IMR-90 (cell line): ENCODE data around the gene PITRM1. TPM values are rescaled to one million over a fixed set of nuclear protein-coding genes. Genes with fewer than 3 reads are reported as not detected.

ENCODE experiments used
- ATAC-seq: fragments of 200-7000 bp; cut with Tn5 transposase; 2 replicates; pipeline ENCODE4 v1.9.1; 2020; ENCODE audit warnings: low read depth, mild to moderate bottlenecking, moderate library complexity
- BruUV-seq: library from RNA; stranded (reverse); fragments of 400-500 nt; replicated peaks from 2 replicates; lab custom pipeline; 2021; lab: Mats Ljungman, UMichigan
- CTCF ChIA-PET: fragments of 300-600 bp; formaldehyde crosslinking; extraction: SDS; loops from one replicate; lab custom pipeline; 2021; ENCODE audit warnings: antibody characterized with exemption; lab: Yijun Ruan, JAX
- POLR2A ChIA-PET: fragments of 300-600 bp; sonication (Branson Sonifier 250); formaldehyde crosslinking; loops from one replicate; lab custom pipeline; 2022; ENCODE audit warnings: antibody characterized with exemption; ENCODE audit not compliant: unreplicated experiment; lab: Charles Lee
- DNase-seq: peaks from one replicate; pipeline ENCODE4 v3.0.0; 2013
- H2AFZ ChIP-seq: replicated peaks from 2 replicates; pipeline ENCODE3; 2013; ENCODE audit warnings: low read length, mild to moderate bottlenecking; ENCODE audit not compliant: poor library complexity
- H2AK5ac ChIP-seq: 2 replicates; pipeline ENCODE4 v1.6.1; 2013; ENCODE audit warnings: low read depth, low read length, inconsistent platforms
- H2AK9ac ChIP-seq: replicated peaks from 2 replicates; pipeline ENCODE3; 2013; ENCODE audit warnings: mild to moderate bottlenecking, low read depth, low read length, moderate library complexity; ENCODE audit not compliant: poor library complexity
- H2BK120ac ChIP-seq: 2 replicates; pipeline ENCODE4 v1.6.1; 2013; ENCODE audit warnings: low read depth, low read length, inconsistent platforms
- H2BK15ac ChIP-seq: 3 replicates; pipeline ENCODE4 v1.6.1; 2013; ENCODE audit warnings: low read depth, low read length, inconsistent platforms
- H2BK20ac ChIP-seq: 2 replicates; pipeline ENCODE4 v1.6.1; 2013; ENCODE audit warnings: low read depth, mild to moderate bottlenecking, inconsistent platforms, low read length, moderate library complexity
- H2BK5ac ChIP-seq: 2 replicates; pipeline ENCODE4 v1.6.1; 2013; ENCODE audit warnings: mild to moderate bottlenecking, low read depth, low read length, inconsistent platforms; ENCODE audit not compliant: poor library complexity, severe bottlenecking
- H3K14ac ChIP-seq: replicated peaks from 2 replicates; pipeline ENCODE4 v1.6.1; 2013; ENCODE audit warnings: low read depth, low read length, inconsistent platforms
- H3K18ac ChIP-seq: 2 replicates; pipeline ENCODE4 v1.6.1; 2013; ENCODE audit warnings: low read depth, low read length, control low read depth
- H3K23ac ChIP-seq: 2 replicates; pipeline ENCODE4 v1.6.1; 2013; ENCODE audit warnings: low read depth, low read length, inconsistent platforms
- H3K27ac ChIP-seq: 2 replicates; pipeline ENCODE4 v1.5.1; 2013; ENCODE audit warnings: mild to moderate bottlenecking, control low read depth, low read length; ENCODE audit not compliant: insufficient read depth
- H3K27me3 ChIP-seq: 2 replicates; pipeline ENCODE4 v1.6.1; 2013; ENCODE audit warnings: low read length; ENCODE audit not compliant: control insufficient read depth, insufficient read depth
- H3K36me3 ChIP-seq: 2 replicates; pipeline ENCODE4 v1.6.1; 2013; ENCODE audit warnings: low read length, mixed read lengths; ENCODE audit not compliant: control insufficient read depth, insufficient read depth
- H3K4ac ChIP-seq: 2 replicates; pipeline ENCODE4 v1.6.1; 2013; ENCODE audit warnings: low read depth, low read length, inconsistent platforms
- H3K4me1 ChIP-seq: 2 replicates; pipeline ENCODE4 v1.6.1; 2013; ENCODE audit warnings: low read length, mixed read lengths; ENCODE audit not compliant: control insufficient read depth, insufficient read depth
- H3K4me2 ChIP-seq: 2 replicates; pipeline ENCODE4 v1.6.1; 2013; ENCODE audit warnings: low read depth, mild to moderate bottlenecking, control low read depth, low read length, moderate library complexity
- H3K4me3 ChIP-seq: 2 replicates; pipeline ENCODE4 v1.5.1; 2013; ENCODE audit warnings: low read depth, mild to moderate bottlenecking, control low read depth, low read length, moderate library complexity; ENCODE audit not compliant: insufficient read depth
- H3K56ac ChIP-seq: 2 replicates; pipeline ENCODE4 v1.6.1; 2013; ENCODE audit warnings: low read length, inconsistent platforms; ENCODE audit not compliant: insufficient read depth; ENCODE audit errors: extremely low read depth
- H3K79me1 ChIP-seq, 2 experiments: 2 replicates each; pipeline ENCODE4 v1.6.1; 2013; ENCODE audit warnings: low read length in 2 of 2, inconsistent platforms in 1 of 2, low read depth in 1 of 2
- H3K9ac ChIP-seq: 2 replicates; pipeline ENCODE4 v1.6.1; 2013; ENCODE audit warnings: low read depth, low read length, control low read depth
- H3K9me1 ChIP-seq: 2 replicates; pipeline ENCODE4 v1.6.1; 2013; ENCODE audit warnings: low read length, inconsistent platforms; ENCODE audit not compliant: insufficient read depth
- H3K9me3 ChIP-seq: 2 replicates; pipeline ENCODE4 v1.6.1; 2013; ENCODE audit warnings: low read length; ENCODE audit not compliant: control insufficient read depth, insufficient read depth
- H4K20me1 ChIP-seq: 2 replicates; pipeline ENCODE4 v1.6.1; 2013; ENCODE audit warnings: low read length, inconsistent platforms; ENCODE audit not compliant: insufficient read depth
- H4K5ac ChIP-seq: 2 replicates; pipeline ENCODE4 v1.6.1; 2013; ENCODE audit warnings: mild to moderate bottlenecking, low read depth, low read length, control low read depth
- H4K8ac ChIP-seq, 2 experiments: 2 replicates each; pipeline ENCODE4 v1.6.1; 2013; ENCODE audit warnings: low read depth in 2 of 2, low read length in 2 of 2, control low read depth in 1 of 2, inconsistent platforms in 1 of 2
- H4K91ac ChIP-seq: 2 replicates; pipeline ENCODE4 v1.6.1; 2013; ENCODE audit warnings: low read depth, low read length, inconsistent platforms; ENCODE audit not compliant: insufficient read depth
- CEBPB ChIP-seq: IDR thresholded peaks from 2 replicates; pipeline ENCODE4 v1.6.1; 2012; ENCODE audit warnings: low read depth, low read length, improper control_type of control experiment
- MAFK ChIP-seq: IDR thresholded peaks from 2 replicates; pipeline ENCODE4 v1.6.1; 2012; ENCODE audit warnings: low read depth, low read length, improper control_type of control experiment
- POLR2A ChIP-seq: IDR thresholded peaks from 2 replicates; pipeline ENCODE4 v1.6.1; 2012; ENCODE audit warnings: mild to moderate bottlenecking, low read depth, low read length
- WGBS, 2 experiments: methylation state at CpG; one replicate each; pipeline versions ENCODE4 v1.1.5 to v1.1.7; 2013; ENCODE audit warnings: missing lambda C conversion rate in 2 of 2; ENCODE audit not compliant: insufficient read length in 1 of 2; ENCODE audit errors: extremely low coverage in 2 of 2; 5-methylcytosine and 5-hydroxymethylcytosine counted together
- dilution Hi-C: fragments of 300-500 bp; cut with HindIII; formaldehyde crosslinking; loops from one replicate; pipeline ENCODE4 v1.14.3; 2018; ENCODE audit warnings: low sequenced_read_pairs; ENCODE audit not compliant: unreplicated experiment
- in situ Hi-C: fragments of 300-500 bp; cut with MboI; formaldehyde crosslinking; loops from 3 replicates; pipeline ENCODE4 v1.14.3; 2019; ENCODE audit warnings: low sequenced_read_pairs, inconsistent platforms, mixed read lengths
- intact Hi-C: fragments of 100-400 bp; cut with micrococcal nuclease; formaldehyde crosslinking; loops from 2 replicates; pipeline ENCODE4 v1.10.0; 2022
- polyA plus RNA-seq, 3 experiments: library from polyadenylated mRNA; depleted of rRNA; stranded (reverse); fragments of >200 nt; gene quantifications; 2 replicates each; pipeline ENCODE4 v1.2.3, GENCODE V29; 2012; ENCODE audit warnings: low replicate concordance in 1 of 3
- total RNA-seq: library from RNA; depleted of rRNA; stranded (reverse); fragments of >200 nt; gene quantifications from 2 replicates; pipeline ENCODE4 v1.2.3, GENCODE V29; 2012

PITRM1 gene
- total and polyA plus RNA-seq, 2 of the 4 experiments (the other 2 are of a cell fraction) = 97.1 to 124 TPM

DNA sequence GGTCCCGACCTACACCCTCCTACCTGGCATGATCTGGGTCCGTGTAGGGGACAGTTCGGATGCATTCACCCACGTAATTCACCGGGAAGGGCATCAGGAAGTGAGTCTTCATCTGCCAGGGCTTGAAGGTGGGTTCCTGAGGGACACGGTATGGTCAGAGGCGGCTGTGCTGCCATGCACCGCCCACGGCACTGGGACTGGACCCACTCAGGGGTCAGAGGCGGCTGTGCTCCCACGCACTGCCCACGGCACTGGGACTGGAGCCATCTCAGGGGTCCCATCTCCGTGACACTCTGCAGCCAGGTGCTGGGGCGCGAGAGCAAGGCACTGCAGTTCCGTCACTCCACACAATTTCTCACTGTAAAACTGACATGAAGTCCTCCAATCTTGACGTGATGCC lies 29.2 kb downstream of the PITRM1 start:
- Histone ChIP-seq H3K36me3 (peaks cover 80% of the 10 kb centered on the region), H2AK5ac (no peak overlapping the region), H3K9ac (no peak overlapping the region), H4K20me1 (peaks cover 4% of the 10 kb centered on the region), H3K23ac (no peak overlapping the region), H3K4me3 (no peak overlapping the region), H3K27ac (no peak overlapping the region), H3K79me1 (peaks cover 14 to 20% of the 10 kb centered on the region in 2 experiments), H4K91ac (no peak overlapping the region), H3K56ac (no peak overlapping the region), H4K8ac (no peak overlapping the region), H3K27me3 (no peaks in the 10 kb centered on the region), H3K9me1 (0 out of 2 replicates have a peak, but pooled peaks cover 3% of the 10 kb centered on the region), H4K5ac (no peak overlapping the region), H2AFZ (no peak overlapping the region), H3K4me2 (no peak overlapping the region), H2BK5ac (no peak overlapping the region), H3K9me3 (no peaks in the 10 kb centered on the region), H2AK9ac (no peak overlapping the region), H2BK20ac (no peak overlapping the region), H3K4ac (no peak overlapping the region), H3K18ac (no peak overlapping the region), H2BK120ac (no peak overlapping the region), H3K4me1 (peaks cover 2% of the 10 kb centered on the region; the same call in 1 of the 2 replicates), H2BK15ac (no peak overlapping the region), H3K14ac (no peak overlapping the region)
- intact Hi-C loops (no loop called here), in situ Hi-C loops (no loop called here), dilution Hi-C loops (no loop called here)
- ChIA-PET CTCF (no interaction called here), POLR2A (no interaction called here)
- no peak for DNase-seq
- no peak for ATAC-seq
- WGBS, 2 experiments = 93% methylated on average over 5 of the region's 17 CpGs; no CpG with 5 or more reads in 1 of the 2 experiments
- no peak for TF ChIP-seq MAFK
- no peak for TF ChIP-seq CEBPB
- no peak for TF ChIP-seq POLR2A
- no TSS peak for BruUV-seq
